ENCODE results near the gene BRIP1. TPM values are rescaled to one million over a fixed set of nuclear protein-coding genes. Genes with fewer than 3 reads are reported as not detected.

BRIP1 gene
- polyA plus RNA-seq, 1 of the 3 experiments (the other 2 are of a cell fraction) = 2.0 TPM

GRCh38 chr17:61813211-61813610 is 50.1 kb downstream of the BRIP1 start (continued):
- TF ChIP-seq REST (IDR thresholded peaks at IDR 0.05; ENCODE audit: low read depth, low read length) (no peak), RFX5 (IDR thresholded peaks at IDR 0.05; ENCODE audit: low read length) (no peak), POLR2AphosphoS5 (IDR thresholded peaks at IDR 0.05; ENCODE audit: low read depth, low read length) (no peak), TCF12 (IDR thresholded peaks at IDR 0.05) (0 out of 2 replicates have a peak, but pooled peaks have one; percentile 9)

- Histone ChIP-seq H4K20me1 (ENCODE audit: insufficient read depth) (no peaks in the 10 kb centered on the region), H3K79me2 (ENCODE audit: insufficient read depth) (peaks cover 10% of the 10 kb centered on the region; the same call in 1 of the 2 replicates), H2AFZ (ENCODE audit: low read depth) (no peak overlapping the region), H3K27ac (ENCODE audit: low read depth in 2 of 2, low read length in 1 of 2) (peak overlapping the region; percentile 38 to 55; a peak in 3 of 4 replicates), H3K9me3 (no peaks in the 10 kb centered on the region), H3K4me1 (ENCODE audit: control insufficient read depth in 1 of 2, insufficient read depth in 2 of 2, low read depth in 1 of 2, low read length in 1 of 2) (peaks cover 13 to 22% of the 10 kb centered on the region in 2 experiments; a peak in 2 of 4 replicates), H3K4me3 (ENCODE audit: low read depth in 2 of 2, low read length in 1 of 2) (no peak overlapping the region; a peak in 1 of 4 replicates), H3K9ac (no peak overlapping the region), H3K9me2 (no peaks in the 10 kb centered on the region), H3K36me3 (replicated peaks in 1 of 2; ENCODE audit: control insufficient read depth in 1 of 2, insufficient read depth in 2 of 2, low read length in 1 of 2) (peaks cover 30 to 54% of the 10 kb centered on the region in 2 experiments), H3K27me3 (ENCODE audit: insufficient read depth) (no peaks in the 10 kb centered on the region), H3K4me2 (no peak overlapping the region; the same call in 1 of the 2 replicates), H3F3A (replicated peaks; ENCODE audit: insufficient read depth) (peaks cover 35% of the 10 kb centered on the region)
- CTCF ChIA-PET = interaction anchor here (1.3 kb wide), 1 partner anchor 24 kb away, joined by 5 read pairs; no protein-coding TSS in a partner anchor
- POLR2A ChIA-PET = no interaction called here
- WGBS (ENCODE audit: low lambda C conversion rate) = 68% methylated on average over 2 of the region's 2 CpGs
- no peak for DNase-seq
- TF ChIP-seq EP300 (IDR thresholded peaks at IDR 0.05; ENCODE audit: borderline replicate concordance in 1 of 2, low read depth in 1 of 2, low read length in 1 of 2) = no peak
- TF ChIP-seq PBX3 (IDR thresholded peaks at IDR 0.05) = peak; percentile 38
- 0 out of 2 replicates have a peak, but pooled peaks have one; percentile 8 for TF ChIP-seq JUND (IDR thresholded peaks at IDR 0.05)
- TF ChIP-seq NFIC (IDR thresholded peaks at IDR 0.05; ENCODE audit: borderline replicate concordance) = no peak
Observed at GRCh38 chr17:61812747-61813146, 50.6 kb downstream of the BRIP1 start.

GRCh38 chr17:61809816-61810392 is 53.4 kb downstream of the BRIP1 start:
- CTCF ChIA-PET = interaction anchor here (1.3 kb wide), 1 partner anchor 27 kb away, joined by 3 read pairs; no protein-coding TSS in a partner anchor
- Histone ChIP-seq H3K27me3 (ENCODE audit: insufficient read depth) (no peaks in the 10 kb centered on the region), H3K79me2 (ENCODE audit: insufficient read depth) (peaks cover 7% of the 10 kb centered on the region; the same call in 1 of the 2 replicates), H3F3A (replicated peaks; ENCODE audit: insufficient read depth) (peaks cover 49% of the 10 kb centered on the region), H3K4me3 (ENCODE audit: low read depth in 2 of 2, low read length in 1 of 2) (no peak overlapping the region), H3K9ac (no peak overlapping the region), H2AFZ (ENCODE audit: low read depth) (no peak overlapping the region; the same call in 1 of the 2 replicates), H3K4me2 (peak overlapping the region; percentile 2; the same call in 1 of the 2 replicates), H3K9me3 (no peaks in the 10 kb centered on the region), H3K36me3 (replicated peaks in 1 of 2; ENCODE audit: control insufficient read depth in 1 of 2, insufficient read depth in 2 of 2, low read length in 1 of 2) (peaks cover 23 to 39% of the 10 kb centered on the region in 2 experiments), H3K9me2 (no peaks in the 10 kb centered on the region), H3K4me1 (ENCODE audit: control insufficient read depth in 1 of 2, insufficient read depth in 2 of 2, low read depth in 1 of 2, low read length in 1 of 2) (peaks cover 17 to 31% of the 10 kb centered on the region in 2 experiments; a peak in 2 of 4 replicates), H3K27ac (ENCODE audit: low read depth in 2 of 2, low read length in 1 of 2) (peak overlapping the region; percentile 56 to 81), H4K20me1 (ENCODE audit: insufficient read depth) (no peaks in the 10 kb centered on the region)
- 63% methylated on average over 2 of the region's 2 CpGs for WGBS (ENCODE audit: low lambda C conversion rate)
- no peak for DNase-seq
- POLR2A ChIA-PET = no interaction called here
- TF ChIP-seq FOXM1 (IDR thresholded peaks at IDR 0.05; ENCODE audit: low read depth) (peak; percentile 14; the same call in 1 of the 2 replicates), FOXJ3 (CRISPR knock-in tag; IDR thresholded peaks at IDR 0.05) (no peak), RXRA (IDR thresholded peaks at IDR 0.05; ENCODE audit: borderline replicate concordance, low read depth) (no peak), CTCF (IDR thresholded peaks at IDR 0.05) (no peak), NFIC (IDR thresholded peaks at IDR 0.05; ENCODE audit: borderline replicate concordance) (peak; percentile 35; the same call in 1 of the 2 replicates), USF2 (IDR thresholded peaks at IDR 0.05; ENCODE audit: borderline replicate concordance, low read depth, low read length) (no peak), CHD2 (IDR thresholded peaks at IDR 0.05; ENCODE audit: low read length, partially characterized antibody) (no peak), RFX5 (IDR thresholded peaks at IDR 0.05; ENCODE audit: low read length) (no peak), EP300 (IDR thresholded peaks at IDR 0.05; ENCODE audit: borderline replicate concordance in 1 of 2, low read depth in 1 of 2, low read length in 1 of 2) (peak; percentile 59 to 82; a peak in 3 of 4 replicates), RCOR1 (IDR thresholded peaks at IDR 0.05; ENCODE audit: low read length) (no peak)

Measured in SK-N-SH (cell line).